H9 (cell line): ENCODE results near the gene HES4. TPM values are rescaled to one million over a fixed set of nuclear protein-coding genes. Genes with fewer than 3 reads are reported as not detected.
"Not testable (repeated sequence)": the region's sequence is repeated elsewhere in the genome, so short reads cannot be mapped to it uniquely, and the experiment has no call there.

ENCODE experiments used
- DNase-seq: peaks from one replicate; pipeline ENCODE4 v3.0.0-alpha.2; 2017
- H2AFZ ChIP-seq: one replicate; pipeline ENCODE4 v1.6.1; 2013; ENCODE audit warnings: mild to moderate bottlenecking, low read length, control low read depth, moderate library complexity
- H2AK5ac ChIP-seq: 2 replicates; pipeline ENCODE4 v1.6.1; 2013; ENCODE audit warnings: low read length, control low read depth, mixed read lengths; ENCODE audit not compliant: insufficient read length
- H2BK120ac ChIP-seq: one replicate; pipeline ENCODE4 v1.6.1; 2013; ENCODE audit warnings: low read depth, mild to moderate bottlenecking, low read length, control low read depth, inconsistent platforms; ENCODE audit not compliant: poor library complexity, severe bottlenecking
- H2BK12ac ChIP-seq: 2 replicates; pipeline ENCODE4 v1.6.1; 2013; ENCODE audit warnings: low read length, control low read depth, mixed read lengths, low read depth; ENCODE audit not compliant: insufficient read length
- H2BK15ac ChIP-seq: 2 replicates; pipeline ENCODE4 v1.6.1; 2013; ENCODE audit warnings: low read depth, low read length, control low read depth
- H2BK20ac ChIP-seq: one replicate; pipeline ENCODE4 v1.6.1; 2013; ENCODE audit warnings: low read depth, mild to moderate bottlenecking, low read length, control low read depth, inconsistent platforms; ENCODE audit not compliant: poor library complexity, severe bottlenecking
- H2BK5ac ChIP-seq: 2 replicates; pipeline ENCODE4 v1.6.1; 2013; ENCODE audit warnings: low read length, control low read depth, mixed read lengths; ENCODE audit not compliant: insufficient read length
- H3K14ac ChIP-seq: 2 replicates; pipeline ENCODE4 v1.6.1; 2013; ENCODE audit warnings: low read length, control low read depth; ENCODE audit not compliant: insufficient read depth
- H3K18ac ChIP-seq: 2 replicates; pipeline ENCODE4 v1.6.1; 2013; ENCODE audit warnings: low read depth, mild to moderate bottlenecking, mixed read lengths, low read length, control low read depth; ENCODE audit not compliant: insufficient read length
- H3K23ac ChIP-seq: 2 replicates; pipeline ENCODE4 v1.6.1; 2013; ENCODE audit warnings: low read length, control low read depth, mixed read lengths, low read depth; ENCODE audit not compliant: insufficient read length
- H3K23me2 ChIP-seq: 2 replicates; pipeline ENCODE4 v1.6.1; 2013; ENCODE audit warnings: low read depth, mild to moderate bottlenecking, mixed read lengths, low read length, control low read depth; ENCODE audit not compliant: insufficient read length, poor library complexity, severe bottlenecking
- H3K27ac ChIP-seq: 2 replicates; pipeline ENCODE4 v1.5.1; 2013; ENCODE audit warnings: low read length, control low read depth, mixed read lengths, low read depth; ENCODE audit not compliant: insufficient read length
- H3K27me3 ChIP-seq: 2 replicates; pipeline ENCODE4 v1.6.1; 2013; ENCODE audit warnings: low read length, control low read depth, inconsistent platforms; ENCODE audit not compliant: insufficient read depth
- H3K4ac ChIP-seq: 2 replicates; pipeline ENCODE4 v1.6.1; 2013; ENCODE audit warnings: low read depth, mild to moderate bottlenecking, control low read depth, inconsistent platforms, low read length, moderate library complexity
- H3K4me1 ChIP-seq: 2 replicates; pipeline ENCODE4 v1.6.1; 2013; ENCODE audit warnings: low read length, control low read depth, inconsistent platforms; ENCODE audit not compliant: insufficient read depth
- H3K4me2 ChIP-seq: 2 replicates; pipeline ENCODE4 v1.6.1; 2013; ENCODE audit warnings: low read length, control low read depth, mixed read lengths; ENCODE audit not compliant: insufficient read length, insufficient read depth
- H3K56ac ChIP-seq: 2 replicates; pipeline ENCODE4 v1.6.1; 2013; ENCODE audit warnings: low read depth, mild to moderate bottlenecking, mixed read lengths, low read length, control low read depth; ENCODE audit not compliant: insufficient read length
- H3K79me1 ChIP-seq: 2 replicates; pipeline ENCODE4 v1.6.1; 2013; ENCODE audit warnings: low read depth, mild to moderate bottlenecking, moderate library complexity, low read length, control low read depth, inconsistent platforms; ENCODE audit not compliant: insufficient read depth, poor library complexity, severe bottlenecking
- H3K79me2 ChIP-seq: 2 replicates; pipeline ENCODE4 v1.6.1; 2013; ENCODE audit warnings: low read length, control low read depth, inconsistent platforms; ENCODE audit not compliant: insufficient read depth
- H3K9ac ChIP-seq: 2 replicates; pipeline ENCODE4 v1.6.1; 2013; ENCODE audit warnings: low read length, control low read depth, mixed read lengths; ENCODE audit not compliant: insufficient read length; ENCODE audit errors: extremely low read depth
- H3K9me3 ChIP-seq: one replicate; pipeline ENCODE4 v1.6.1; 2013; ENCODE audit warnings: low read depth, low read length, inconsistent platforms; ENCODE audit not compliant: control insufficient read depth
- H3T11ph ChIP-seq: one replicate; pipeline ENCODE4 v1.6.1; 2013; ENCODE audit warnings: mild to moderate bottlenecking, low read length, control low read depth, inconsistent platforms
- H4K20me1 ChIP-seq: one replicate; pipeline ENCODE4 v1.6.1; 2013; ENCODE audit not compliant: control insufficient read depth, insufficient read length, insufficient read depth
- H4K5ac ChIP-seq: 2 replicates; pipeline ENCODE4 v1.6.1; 2013; ENCODE audit warnings: low read depth, mild to moderate bottlenecking, mixed read lengths, low read length, control low read depth; ENCODE audit not compliant: insufficient read length
- H4K8ac ChIP-seq: replicated peaks from 2 replicates; pipeline ENCODE4 v1.6.1; 2013; ENCODE audit warnings: low read length, control low read depth, mixed read lengths, low read depth; ENCODE audit not compliant: insufficient read length
- H4K91ac ChIP-seq: 2 replicates; pipeline ENCODE4 v1.6.1; 2013; ENCODE audit warnings: low read depth, mild to moderate bottlenecking, moderate library complexity, mixed read lengths, low read length, control low read depth; ENCODE audit not compliant: insufficient read length
- H3K27ac Mint-ChIP-seq, 3 experiments: 2 replicates in 2 of 3; 3 replicates in 1 of 3; pipeline ENCODE4 v1.8.0; 2020 to 2021; ENCODE audit warnings: mixed read lengths in 3 of 3, mild to moderate bottlenecking in 1 of 3, moderate library complexity in 1 of 3
- H3K27me3 Mint-ChIP-seq: 2 replicates; pipeline ENCODE4 v1.8.0; 2021; ENCODE audit warnings: low read depth, mild to moderate bottlenecking, moderate library complexity, mixed read lengths
- H3K36me3 Mint-ChIP-seq, 3 experiments: 2 replicates in 2 of 3; 3 replicates in 1 of 3; pipeline ENCODE4 v1.8.0; 2020 to 2021; ENCODE audit warnings: low read depth in 3 of 3, mixed read lengths in 3 of 3; ENCODE audit not compliant: insufficient read depth in 1 of 3
- H3K4me1 Mint-ChIP-seq, 2 experiments: 2 replicates each; pipeline ENCODE4 v1.8.0; 2020; ENCODE audit warnings: mixed read lengths in 2 of 2
- H3K4me3 Mint-ChIP-seq, 2 experiments: 2 replicates in 1 of 2; 3 replicates in 1 of 2; pipeline ENCODE4 v1.8.0; 2020 to 2021; ENCODE audit warnings: mild to moderate bottlenecking in 2 of 2, mixed read lengths in 2 of 2, moderate library complexity in 1 of 2
- H3K9me3 Mint-ChIP-seq, 2 experiments: 2 replicates in 1 of 2; 3 replicates in 1 of 2; pipeline ENCODE4 v1.8.0; 2020; ENCODE audit warnings: mild to moderate bottlenecking in 2 of 2, mixed read lengths in 2 of 2, moderate library complexity in 1 of 2
- CTCF ChIP-seq: fragments of 200-600 bp; sonication (generic); conservative IDR thresholded peaks from 3 replicates; pipeline ENCODE4 v1.8.0; 2021; ENCODE audit warnings: antibody characterized with exemption, mild to moderate bottlenecking
- WGBS: extraction: QIAGEN DNeasy Blood & Tissue Kit; methylation state at CpG from one replicate; pipeline ENCODE4 v1.1.7; 2013; ENCODE audit warnings: missing lambda C conversion rate, low lambda C conversion rate, mixed read lengths; ENCODE audit not compliant: insufficient read length; ENCODE audit errors: extremely low coverage; 5-methylcytosine and 5-hydroxymethylcytosine counted together
- total RNA-seq: library from RNA; stranded (reverse); gene quantifications from 2 replicates; pipeline ENCODE4 v1.2.1, GENCODE V29; 2021

The HES4 gene
- total RNA-seq, 1 experiment from 2014 or later = 4.0 TPM

- peaks cover 0 to 6% (median 4%) of the 10 kb centered on the region in 3 experiments; a peak in 4 of 7 replicates for H3K36me3 Mint-ChIP-seq
- TF ChIP-seq CTCF = no peak
- no peak overlapping the region for H2AFZ ChIP-seq
- H3K4me1 ChIP-seq = no peaks in the 10 kb centered on the region
- peaks cover 62% of the 10 kb centered on the region for H3K27me3 Mint-ChIP-seq
- H4K5ac ChIP-seq = no peak overlapping the region
- no peak overlapping the region for H3K4me2 ChIP-seq
- no peak overlapping the region for H3K56ac ChIP-seq
- no peaks in the 10 kb centered on the region for H3K79me2 ChIP-seq
- H2BK15ac ChIP-seq = no peak overlapping the region
- H4K8ac ChIP-seq = no peak overlapping the region
- H3K79me1 ChIP-seq = no peaks in the 10 kb centered on the region
- peaks cover 4 to 6% of the 10 kb centered on the region in 2 experiments for H3K9me3 Mint-ChIP-seq
- no peak overlapping the region for H3K27ac Mint-ChIP-seq
- no CpG with 5 or more reads among the region's 44 CpGs for WGBS
- no peak overlapping the region for H3K18ac ChIP-seq
- H3K27ac ChIP-seq = no peak overlapping the region
- peaks cover 2% of the 10 kb centered on the region; the same call in 1 of the 2 replicates for H3K27me3 ChIP-seq
- H4K20me1 ChIP-seq = no peaks in the 10 kb centered on the region
- no peak overlapping the region for H2AK5ac ChIP-seq
- H2BK5ac ChIP-seq = no peak overlapping the region
- no peak for DNase-seq
- H3K23ac ChIP-seq = no peak overlapping the region
- H3K14ac ChIP-seq = no peak overlapping the region
- peaks cover 5 to 9% of the 10 kb centered on the region in 2 experiments; a peak in 3 of 4 replicates for H3K4me1 Mint-ChIP-seq
- no peak overlapping the region for H3K9ac ChIP-seq
- H3T11ph ChIP-seq = no peak overlapping the region
- H3K23me2 ChIP-seq = no peaks in the 10 kb centered on the region
- no peak overlapping the region for H2BK20ac ChIP-seq
- H3K4ac ChIP-seq = no peak overlapping the region
- no peak overlapping the region for H2BK120ac ChIP-seq
- H4K91ac ChIP-seq = no peak overlapping the region
- H3K4me3 Mint-ChIP-seq = peak overlapping the region in 1 of 2 experiments; percentile 54; a peak in 2 of 5 replicates
- H2BK12ac ChIP-seq = no peak overlapping the region
- H3K9me3 ChIP-seq = no peaks in the 10 kb centered on the region
These were observed 21.6 kb downstream of the HES4 start for GRCh38 chr1:978069-978834.

GRCh38 chr1:976791-977190 lies 23.1 kb downstream of the HES4 start:
- peaks cover 48% of the 10 kb centered on the region for H3K27me3 Mint-ChIP-seq
- not testable (repeated sequence) for H3T11ph ChIP-seq, H3K79me2 ChIP-seq, H3K9me3 Mint-ChIP-seq, H3K4me3 Mint-ChIP-seq, H2BK12ac ChIP-seq, H4K8ac ChIP-seq, H3K9ac ChIP-seq, H2AK5ac ChIP-seq, H4K20me1 ChIP-seq, H2BK15ac ChIP-seq, H3K79me1 ChIP-seq, H3K14ac ChIP-seq, H3K56ac ChIP-seq, H4K5ac ChIP-seq, H3K36me3 Mint-ChIP-seq, DNase-seq, H3K27me3 ChIP-seq, H3K27ac ChIP-seq, H2BK5ac ChIP-seq, H3K9me3 ChIP-seq, H2BK120ac ChIP-seq, H3K4me1 ChIP-seq, H3K4me1 Mint-ChIP-seq, H3K23me2 ChIP-seq, H2BK20ac ChIP-seq, H2AFZ ChIP-seq, H3K27ac Mint-ChIP-seq, H3K18ac ChIP-seq, H3K23ac ChIP-seq, H4K91ac ChIP-seq, H3K4ac ChIP-seq, H3K4me2 ChIP-seq
- WGBS = no CpG with 5 or more reads among the region's 39 CpGs
